ENCODE data around the gene EPB41L5. TPM values are rescaled to one million over a fixed set of nuclear protein-coding genes. Genes with fewer than 3 reads are reported as not detected.
"Not testable (repeated sequence)": the region's sequence is repeated elsewhere in the genome, so short reads cannot be mapped to it uniquely, and the experiment has no call there.

The EPB41L5 gene
- total RNA-seq, 6 experiments from 2014 or later = 27.1 to 54.1 (median 43.3) TPM

- WGBS (ENCODE audit: insufficient coverage, low coverage, low lambda C conversion rate, missing lambda C conversion rate) = 24% methylated on average over 5 of the region's 6 CpGs
- ATAC-seq = peak; percentile 11 to 48 (median 36)
- H3K27me3 ChIP-seq = no peaks in the 10 kb centered on the region
- no peak overlapping the region for H3K27ac ChIP-seq
- peaks cover 0 to under 1% (median 0%) of the 10 kb centered on the region in 4 donors for H3K36me3 ChIP-seq
- H3K4me3 ChIP-seq = no peak overlapping the region
- H3K9me3 ChIP-seq = no peaks in the 10 kb centered on the region
- intact Hi-C loops (cut with DNase I) = no loop called here
- H3K4me1 ChIP-seq = peaks cover 0 to 17% (median 6%) of the 10 kb centered on the region in 4 donors
- peak in 2 of 3 donors; percentile 23 to 56 for DNase-seq
- TF ChIP-seq CTCF (IDR thresholded peaks at IDR 0.05) = no peak
- no peak for TF ChIP-seq POLR2A (IDR thresholded peaks at IDR 0.05)
These were observed 97.6 kb downstream of the EPB41L5 start for GRCh38 chr2:120110507-120110906.

GRCh38 chr2:120111193-120111592 is 98.3 kb downstream of the EPB41L5 start:
- Histone ChIP-seq H3K9me3 (no peaks in the 10 kb centered on the region), H3K27me3 (no peaks in the 10 kb centered on the region), H3K27ac (no peak overlapping the region), H3K36me3 (no peaks in the 10 kb centered on the region), H3K4me1 (peaks cover 0 to 17% (median 6%) of the 10 kb centered on the region in 4 donors), H3K4me3 (no peak overlapping the region)
- ATAC-seq (no peak), DNase-seq (no peak)
- WGBS (ENCODE audit: insufficient coverage, low coverage, low lambda C conversion rate, missing lambda C conversion rate) = 64% methylated on average over 5 of the region's 5 CpGs
- TF ChIP-seq POLR2A (IDR thresholded peaks at IDR 0.05) (no peak), CTCF (IDR thresholded peaks at IDR 0.05) (no peak)
- intact Hi-C loops (cut with DNase I) = no loop called here

GRCh38 chr2:120118018-120118417 is 105.1 kb downstream of the EPB41L5 start:
- TF ChIP-seq CTCF (IDR thresholded peaks at IDR 0.05) = no peak
- TF ChIP-seq POLR2A (IDR thresholded peaks at IDR 0.05) = no peak
- intact Hi-C loops (cut with DNase I) = no loop called here
- Histone ChIP-seq H3K4me3 (no peak overlapping the region), H3K27ac (no peak overlapping the region), H3K36me3 (no peaks in the 10 kb centered on the region), H3K9me3 (no peaks in the 10 kb centered on the region), H3K27me3 (no peaks in the 10 kb centered on the region), H3K4me1 (no peaks in the 10 kb centered on the region)
- no peak for ATAC-seq
- DNase-seq = no peak
- WGBS (ENCODE audit: insufficient coverage, low coverage, low lambda C conversion rate, missing lambda C conversion rate) = 88% methylated on average over 3 of the region's 3 CpGs

- Histone ChIP-seq H3K27me3 (no peaks in the 10 kb centered on the region), H3K4me1 (no peaks in the 10 kb centered on the region), H3K4me3 (no peak overlapping the region), H3K27ac (no peak overlapping the region), H3K9me3 (no peaks in the 10 kb centered on the region), H3K36me3 (no peaks in the 10 kb centered on the region)
- intact Hi-C loops (cut with DNase I) = no loop called here
- ATAC-seq (no peak), DNase-seq (no peak)
- 91% methylated on average over 2 of the region's 4 CpGs for WGBS (ENCODE audit: insufficient coverage, low coverage, low lambda C conversion rate, missing lambda C conversion rate)
- TF ChIP-seq CTCF (IDR thresholded peaks at IDR 0.05) (no peak), POLR2A (IDR thresholded peaks at IDR 0.05) (no peak)
These were observed 105.6 kb downstream of the EPB41L5 start for GRCh38 chr2:120118471-120118870.

GRCh38 chr2:120121337-120121736 is 108.5 kb downstream of the EPB41L5 start:
- DNase-seq; H3K36me3 ChIP-seq; H3K27me3 ChIP-seq; H3K27ac ChIP-seq; H3K9me3 ChIP-seq; H3K4me1 ChIP-seq; H3K4me3 ChIP-seq; ATAC-seq; intact Hi-C loops (cut with DNase I): not testable (repeated sequence)
- 92% methylated on average over 3 of the region's 3 CpGs for WGBS (ENCODE audit: insufficient coverage, low coverage, low lambda C conversion rate, missing lambda C conversion rate)

Measured in right lobe of liver (tissue), 6 donors.